HepG2 (cell line): ENCODE results near the gene KCNQ2. TPM values are rescaled to one million over a fixed set of nuclear protein-coding genes. Genes with fewer than 3 reads are reported as not detected.

Experiments
- ATAC-seq: fragments of 200-7000 bp; cut with Tn5 transposase; 3 replicates; pipeline ENCODE4 v1.9.1; 2020; ENCODE audit warnings: mild to moderate bottlenecking, moderate library complexity
- BruUV-seq: library from RNA; stranded (reverse); fragments of 400-500 nt; replicated peaks from 2 replicates; lab custom pipeline; 2021; lab: Mats Ljungman, UMichigan
- CTCF ChIA-PET: fragments of 300-600 bp; formaldehyde crosslinking; extraction: SDS; loops from one replicate; lab custom pipeline; 2021; ENCODE audit warnings: low total read pairs, inconsistent platforms, low intra/inter-chr PET ratio; lab: Yijun Ruan, JAX
- POLR2A ChIA-PET: fragments of 350-600 bp; sonication (Branson Sonifier 250); formaldehyde crosslinking; loops from one replicate; lab custom pipeline; 2020; ENCODE audit warnings: antibody characterized with exemption, inconsistent platforms; lab: Yijun Ruan, JAX
- DNase-seq: peaks from one replicate; pipeline ENCODE4 v3.0.0-alpha.2; 2015; ENCODE audit warnings: low spot score
- FAIRE-seq: peaks from 3 replicates; lab custom pipeline; 2011; peaks lifted over from hg19 to GRCh38; lab: Jason Lieb, UNC
- H2AFZ ChIP-seq: one replicate; pipeline ENCODE4 v1.6.1; 2011; ENCODE audit warnings: low read length, inconsistent platforms
- H3K27ac ChIP-seq: fragments of 300-600 bp; 3 replicates; pipeline ENCODE4 v1.8.0; 2011; ENCODE audit warnings: mixed run types, mild to moderate bottlenecking, mixed read lengths, low read length, inconsistent platforms; ENCODE audit not compliant: insufficient read depth; ENCODE audit errors: extremely low read length
- H3K27me3 ChIP-seq, 2 experiments: fragments of 200-600 bp in 1 of 2; 2 replicates in 1 of 2; 3 replicates in 1 of 2; pipeline versions ENCODE4 v1.6.0 to v1.8.0; 2011; ENCODE audit warnings: low read length in 2 of 2, mild to moderate bottlenecking in 2 of 2, moderate library complexity in 2 of 2, inconsistent platforms in 1 of 2; ENCODE audit not compliant: insufficient read depth in 2 of 2, control insufficient read depth in 1 of 2
- H3K36me3 ChIP-seq, 2 experiments: fragments of 200-600 bp in 1 of 2; replicated peaks in 1 of 2; 2 replicates in 1 of 2; 3 replicates in 1 of 2; pipeline versions ENCODE4 v1.5.1 to v1.8.0; 2011; ENCODE audit warnings: low read length in 2 of 2, inconsistent platforms in 1 of 2; ENCODE audit not compliant: insufficient read depth in 2 of 2, control insufficient read depth in 1 of 2
- H3K4me1 ChIP-seq: 2 replicates; pipeline ENCODE4 v1.5.1; 2012; ENCODE audit warnings: low read length, inconsistent platforms; ENCODE audit not compliant: insufficient read depth
- H3K4me2 ChIP-seq: 2 replicates; pipeline ENCODE4 v1.6.0; 2011; ENCODE audit warnings: low read depth, low read length, inconsistent platforms
- H3K4me3 ChIP-seq, 3 experiments: fragments of 200-600 bp in 1 of 3; sonication (generic), shearing (Covaris generic) in 1 of 3; replicated peaks in 1 of 3; 2 replicates each; pipeline ENCODE4 v1.5.1; 2011 to 2016; ENCODE audit warnings: low read length in 3 of 3, inconsistent platforms in 2 of 3, low read depth in 2 of 3, mild to moderate bottlenecking in 2 of 3, control low read depth in 1 of 3, mixed read lengths in 1 of 3; ENCODE audit not compliant: insufficient read depth in 1 of 3
- H3K79me2 ChIP-seq: one replicate; pipeline ENCODE4 v1.6.1; 2011; ENCODE audit warnings: low read length, inconsistent platforms; ENCODE audit not compliant: insufficient read depth
- H3K9ac ChIP-seq: 2 replicates; pipeline ENCODE4 v1.6.0; 2011; ENCODE audit warnings: mild to moderate bottlenecking, low read depth, low read length, inconsistent platforms; ENCODE audit not compliant: insufficient read depth
- H3K9me3 ChIP-seq: 2 replicates; pipeline ENCODE4 v1.5.1; 2012; ENCODE audit warnings: mild to moderate bottlenecking, low read length
- H4K20me1 ChIP-seq: 2 replicates; pipeline ENCODE4 v1.6.0; 2011; ENCODE audit warnings: inconsistent platforms, mild to moderate bottlenecking, low read length, moderate library complexity; ENCODE audit not compliant: insufficient read depth
- GLI4 ChIP-seq: sonication (generic); formaldehyde crosslinking; IDR thresholded peaks from 2 replicates; pipeline ENCODE4 v1.5.1; 2020; ENCODE audit warnings: missing genetic modification reagents, mild to moderate bottlenecking, moderate library complexity, borderline replicate concordance
- MEF2D ChIP-seq: sonication (generic); formaldehyde crosslinking; IDR thresholded peaks from 2 replicates; pipeline ENCODE4 v1.5.1; 2020; ENCODE audit warnings: mild to moderate bottlenecking, missing genetic modification reagents
- MTERF4 ChIP-seq: sonication (generic); formaldehyde crosslinking; IDR thresholded peaks from 2 replicates; pipeline ENCODE4 v1.8.0; 2023; ENCODE audit warnings: mild to moderate bottlenecking, missing genetic modification reagents
- NFIB ChIP-seq: sonication (generic); formaldehyde crosslinking; IDR thresholded peaks from 2 replicates; pipeline ENCODE4 v1.9.0; 2021; ENCODE audit warnings: missing genetic modification reagents, mild to moderate bottlenecking, borderline replicate concordance
- TBX2 ChIP-seq: sonication (generic); formaldehyde crosslinking; IDR thresholded peaks from 2 replicates; pipeline ENCODE4 v1.5.0; 2020; ENCODE audit warnings: missing genetic modification reagents, mild to moderate bottlenecking, borderline replicate concordance
- ZNF160 ChIP-seq: sonication (generic); formaldehyde crosslinking; IDR thresholded peaks from 2 replicates; pipeline ENCODE4 v1.8.0; 2022; ENCODE audit warnings: mild to moderate bottlenecking, inconsistent platforms, missing genetic modification reagents
- ZNF256 ChIP-seq: sonication (generic); formaldehyde crosslinking; conservative IDR thresholded peaks from 2 replicates; pipeline ENCODE4 v1.4.0; 2020; ENCODE audit warnings: missing genetic modification reagents
- ZNF274 ChIP-seq: sonication (generic); formaldehyde crosslinking; IDR thresholded peaks from 2 replicates; pipeline ENCODE4 v1.5.1; 2020; ENCODE audit warnings: mild to moderate bottlenecking, missing genetic modification reagents
- WGBS: methylation state at CpG from one replicate; pipeline ENCODE4 v1.1.6; 2017; ENCODE audit warnings: low lambda C conversion rate; 5-methylcytosine and 5-hydroxymethylcytosine counted together
- in situ Hi-C: cut with HindIII; loops from 2 replicates; pipeline ENCODE4 v1.10.0; 2017; ENCODE audit warnings: low pct_unique_long_range_greater_than_20kb; ENCODE audit not compliant: extremely low pct_ligation_motif_present
- intact Hi-C: fragments of 100-400 bp; cut with micrococcal nuclease; formaldehyde crosslinking; loops from one replicate; pipeline ENCODE4 v1.10.0; 2022; ENCODE audit not compliant: unreplicated experiment
- polyA plus RNA-seq, 8 experiments: library from polyadenylated mRNA; depleted of rRNA in 3 of 8; stranded (reverse) in 7 of 8; unstranded in 1 of 8; fragments of >200 nt; fragmentation: Illumina TruSeq in 4 of 8; extraction: Trizol in 4 of 8; gene quantifications; 2 replicates each; pipeline versions ENCODE4 v1.2.1 to v1.2.3, GENCODE V29; 2011 to 2016; ENCODE audit warnings: low read depth in 4 of 8, missing spikeins in 1 of 8, mixed read lengths in 1 of 8; ENCODE audit not compliant: insufficient read depth in 1 of 8
- total RNA-seq, 5 experiments: library from RNA; depleted of rRNA; stranded (reverse); fragments of >200 nt; fragmentation: Illumina TruSeq; extraction: Trizol; gene quantifications; 2 replicates each; pipeline ENCODE4 v1.2.3, GENCODE V29; 2016; ENCODE audit warnings: low read depth in 1 of 5

The KCNQ2 gene
- total and polyA plus RNA-seq, 2 of the 13 experiments (the other 11 are each of a cell fraction or from before 2014, with no cell fraction given): not detected

GRCh38 chr20:63484651-63485403 lies 12.4 kb upstream of the KCNQ2 start:
- Histone ChIP-seq H4K20me1 (peaks cover 5% of the 10 kb centered on the region; the same call in 1 of the 2 replicates), H3K9ac (no peak overlapping the region)
- TF ChIP-seq MTERF4 (CRISPR knock-in tag) (no peak), ZNF274 (CRISPR knock-in tag) (no peak), GLI4 (no peak), ZNF256 (CRISPR knock-in tag) (no peak), MEF2D (CRISPR knock-in tag) (no peak), TBX2 (CRISPR knock-in tag) (no peak), NFIB (CRISPR knock-in tag) (no peak), ZNF160 (no peak)
- TF ChIP-seq, all 625 proteins: peak for 0
- Histone ChIP-seq H3K27ac (no peak overlapping the region), H2AFZ (no peak overlapping the region), H3K9me3 (no peaks in the 10 kb centered on the region), H3K79me2 (no peaks in the 10 kb centered on the region), H3K36me3 (no peaks in the 10 kb centered on the region), H3K4me1 (peaks cover 11% of the 10 kb centered on the region), H3K27me3 (peaks cover 28 to 77% of the 10 kb centered on the region in 2 experiments), H3K4me2 (no peak overlapping the region), H3K4me3 (no peak overlapping the region)
- 4% methylated on average over 11 of the region's 18 CpGs for WGBS
- ATAC-seq (no peak), DNase-seq (no peak), FAIRE-seq (no peak)
- in situ Hi-C loops: no loop called here
- CTCF ChIA-PET: no interaction called here
- BruUV-seq: no TSS peak
- POLR2A ChIA-PET: no interaction called here
- intact Hi-C loops: no loop called here
